HL-60 (cell line): ENCODE measurements around the gene SPATA20.

Experiments used
- DNase-seq, 2 experiments: peaks; one replicate each; pipeline ENCODE4 v3.0.0-alpha.2; 2010 to 2020; ENCODE audit warnings: low read depth in 1 of 2, low spot score in 1 of 2
- H3K27ac ChIP-seq: fragments of 250-450 bp; sonication (Bioruptor Pico); replicated peaks from 2 replicates; pipeline ENCODE4 v1.5.1; 2020; ENCODE audit warnings: mild to moderate bottlenecking, moderate library complexity
- H3K27me3 ChIP-seq: fragments of 250-450 bp; sonication (Bioruptor Pico); 2 replicates; pipeline ENCODE4 v1.5.1; 2021; ENCODE audit warnings: mild to moderate bottlenecking, moderate library complexity; ENCODE audit not compliant: insufficient read depth, poor library complexity, severe bottlenecking
- H3K4me3 ChIP-seq: replicated peaks from 2 replicates; pipeline ENCODE4 v1.5.1; 2011; ENCODE audit warnings: mild to moderate bottlenecking, control low read depth, low read length; ENCODE audit not compliant: insufficient read depth
- GABPA ChIP-seq: IDR thresholded peaks from 2 replicates; pipeline ENCODE4 v1.6.1; 2012; ENCODE audit warnings: low read depth
- POLR2AphosphoS5 ChIP-seq: IDR thresholded peaks from 2 replicates; pipeline ENCODE4 v1.6.1; 2012; ENCODE audit warnings: low read depth
- SPI1 ChIP-seq: IDR thresholded peaks from 2 replicates; pipeline ENCODE4 v1.6.1; 2012; ENCODE audit warnings: low read depth, mild to moderate bottlenecking, borderline replicate concordance
- TF ChIP-seq, protein P1 (sequence below): IDR thresholded peaks from one replicate; pipeline ENCODE4 v1.5.1; 2011; ENCODE audit warnings: low read length, control low read depth, inconsistent platforms; ENCODE audit not compliant: insufficient read depth
- TF ChIP-seq, protein P2 (sequence below): IDR thresholded peaks from 2 replicates; pipeline ENCODE4 v1.6.1; 2012; ENCODE audit warnings: low read depth; ENCODE audit not compliant: insufficient replicate concordance

The SPATA20 gene

DNA sequence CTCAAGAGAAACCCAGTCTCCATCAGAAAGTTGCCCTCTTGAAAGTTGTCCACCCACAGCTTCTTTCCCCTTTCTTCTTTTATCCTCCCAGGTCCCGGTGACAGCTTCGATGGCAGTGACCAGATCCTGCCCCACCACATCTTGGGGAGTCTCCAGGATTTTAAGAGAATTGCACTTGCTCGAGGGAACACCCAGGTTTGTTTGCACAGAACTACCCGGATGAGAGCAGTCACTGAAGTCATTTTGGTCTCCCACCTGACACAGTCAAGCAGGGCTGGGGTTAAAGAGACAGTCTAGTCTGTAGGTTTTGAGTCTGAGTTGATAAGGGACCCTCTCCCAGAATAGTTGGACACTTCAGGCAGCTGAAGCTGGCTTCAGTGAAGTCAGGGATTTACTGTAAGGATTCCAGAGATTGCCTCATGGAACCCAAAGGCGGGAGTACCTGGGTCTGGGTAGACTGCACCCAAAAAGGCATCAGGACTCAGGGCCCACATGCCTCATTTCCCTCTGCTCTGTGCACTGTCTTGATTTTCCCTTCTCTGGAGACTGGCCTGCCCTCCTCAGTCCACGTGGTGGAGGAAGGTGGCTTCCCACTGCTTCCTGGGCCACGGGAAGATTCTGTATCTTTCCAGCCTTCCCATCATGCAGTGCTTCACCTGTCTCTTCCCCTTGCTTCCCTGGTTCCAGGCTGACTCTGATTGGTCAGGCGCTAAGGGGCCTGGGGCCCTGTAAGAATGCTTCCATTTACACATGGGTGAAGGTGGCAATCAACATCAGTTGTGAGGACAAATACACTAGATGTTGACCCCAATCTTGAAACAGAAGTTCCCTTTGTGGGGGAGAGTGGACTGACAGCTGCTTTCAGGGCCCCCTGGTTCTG lies 29.2 kb upstream of the SPATA20 start:
- TF ChIP-seq POLR2AphosphoS5, result no peak
- no peak for TF ChIP-seq SPI1
- TF ChIP-seq, protein P1, sequence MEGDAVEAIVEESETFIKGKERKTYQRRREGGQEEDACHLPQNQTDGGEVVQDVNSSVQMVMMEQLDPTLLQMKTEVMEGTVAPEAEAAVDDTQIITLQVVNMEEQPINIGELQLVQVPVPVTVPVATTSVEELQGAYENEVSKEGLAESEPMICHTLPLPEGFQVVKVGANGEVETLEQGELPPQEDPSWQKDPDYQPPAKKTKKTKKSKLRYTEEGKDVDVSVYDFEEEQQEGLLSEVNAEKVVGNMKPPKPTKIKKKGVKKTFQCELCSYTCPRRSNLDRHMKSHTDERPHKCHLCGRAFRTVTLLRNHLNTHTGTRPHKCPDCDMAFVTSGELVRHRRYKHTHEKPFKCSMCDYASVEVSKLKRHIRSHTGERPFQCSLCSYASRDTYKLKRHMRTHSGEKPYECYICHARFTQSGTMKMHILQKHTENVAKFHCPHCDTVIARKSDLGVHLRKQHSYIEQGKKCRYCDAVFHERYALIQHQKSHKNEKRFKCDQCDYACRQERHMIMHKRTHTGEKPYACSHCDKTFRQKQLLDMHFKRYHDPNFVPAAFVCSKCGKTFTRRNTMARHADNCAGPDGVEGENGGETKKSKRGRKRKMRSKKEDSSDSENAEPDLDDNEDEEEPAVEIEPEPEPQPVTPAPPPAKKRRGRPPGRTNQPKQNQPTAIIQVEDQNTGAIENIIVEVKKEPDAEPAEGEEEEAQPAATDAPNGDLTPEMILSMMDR, result no peak
- TF ChIP-seq, protein P2, sequence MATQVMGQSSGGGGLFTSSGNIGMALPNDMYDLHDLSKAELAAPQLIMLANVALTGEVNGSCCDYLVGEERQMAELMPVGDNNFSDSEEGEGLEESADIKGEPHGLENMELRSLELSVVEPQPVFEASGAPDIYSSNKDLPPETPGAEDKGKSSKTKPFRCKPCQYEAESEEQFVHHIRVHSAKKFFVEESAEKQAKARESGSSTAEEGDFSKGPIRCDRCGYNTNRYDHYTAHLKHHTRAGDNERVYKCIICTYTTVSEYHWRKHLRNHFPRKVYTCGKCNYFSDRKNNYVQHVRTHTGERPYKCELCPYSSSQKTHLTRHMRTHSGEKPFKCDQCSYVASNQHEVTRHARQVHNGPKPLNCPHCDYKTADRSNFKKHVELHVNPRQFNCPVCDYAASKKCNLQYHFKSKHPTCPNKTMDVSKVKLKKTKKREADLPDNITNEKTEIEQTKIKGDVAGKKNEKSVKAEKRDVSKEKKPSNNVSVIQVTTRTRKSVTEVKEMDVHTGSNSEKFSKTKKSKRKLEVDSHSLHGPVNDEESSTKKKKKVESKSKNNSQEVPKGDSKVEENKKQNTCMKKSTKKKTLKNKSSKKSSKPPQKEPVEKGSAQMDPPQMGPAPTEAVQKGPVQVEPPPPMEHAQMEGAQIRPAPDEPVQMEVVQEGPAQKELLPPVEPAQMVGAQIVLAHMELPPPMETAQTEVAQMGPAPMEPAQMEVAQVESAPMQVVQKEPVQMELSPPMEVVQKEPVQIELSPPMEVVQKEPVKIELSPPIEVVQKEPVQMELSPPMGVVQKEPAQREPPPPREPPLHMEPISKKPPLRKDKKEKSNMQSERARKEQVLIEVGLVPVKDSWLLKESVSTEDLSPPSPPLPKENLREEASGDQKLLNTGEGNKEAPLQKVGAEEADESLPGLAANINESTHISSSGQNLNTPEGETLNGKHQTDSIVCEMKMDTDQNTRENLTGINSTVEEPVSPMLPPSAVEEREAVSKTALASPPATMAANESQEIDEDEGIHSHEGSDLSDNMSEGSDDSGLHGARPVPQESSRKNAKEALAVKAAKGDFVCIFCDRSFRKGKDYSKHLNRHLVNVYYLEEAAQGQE, result no peak
- TF ChIP-seq GABPA, result no peak
- Histone ChIP-seq H3K27ac (no peak overlapping the region), H3K4me3 (no peak overlapping the region), H3K27me3 (no peaks in the 10 kb centered on the region)
- DNase-seq, result no peak

DNA sequence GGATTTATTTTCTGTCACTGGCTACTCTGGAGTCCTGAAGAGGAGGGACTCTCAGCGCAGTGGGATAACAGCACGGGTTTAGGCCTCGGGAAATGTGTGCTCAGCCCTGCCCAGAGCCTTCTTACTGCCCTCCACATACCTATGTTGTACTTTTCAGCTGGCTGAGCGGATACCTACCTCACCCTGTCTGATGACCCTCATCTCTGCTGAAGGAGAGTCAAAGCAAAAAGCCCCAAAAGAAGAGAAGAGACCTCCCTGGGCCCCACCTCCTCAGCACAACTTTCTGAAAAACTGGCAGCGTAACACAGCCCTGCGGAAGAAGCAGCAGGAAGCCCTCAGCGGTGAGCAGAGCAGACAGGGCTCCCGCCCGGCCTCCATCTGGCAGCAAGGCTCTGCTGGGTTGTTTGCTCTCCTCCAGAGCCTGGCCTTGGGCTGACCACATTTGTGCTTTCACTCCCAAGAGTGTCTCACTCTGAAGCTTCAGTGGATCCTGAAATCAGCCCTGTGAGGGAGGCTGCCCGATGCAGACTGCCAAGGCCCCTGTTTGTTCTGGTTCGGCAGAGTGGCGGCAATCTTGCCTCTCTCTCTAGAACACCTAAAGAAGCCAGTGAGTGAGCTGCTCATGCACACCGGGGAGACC lies 28.5 kb upstream of the SPATA20 start:
- TF ChIP-seq SPI1 (no peak), GABPA (no peak)
- TF ChIP-seq, protein P2, result no peak
- Histone ChIP-seq H3K27ac (no peak overlapping the region), H3K4me3 (no peak overlapping the region), H3K27me3 (no peaks in the 10 kb centered on the region)
- DNase-seq, result no peak

DNA sequence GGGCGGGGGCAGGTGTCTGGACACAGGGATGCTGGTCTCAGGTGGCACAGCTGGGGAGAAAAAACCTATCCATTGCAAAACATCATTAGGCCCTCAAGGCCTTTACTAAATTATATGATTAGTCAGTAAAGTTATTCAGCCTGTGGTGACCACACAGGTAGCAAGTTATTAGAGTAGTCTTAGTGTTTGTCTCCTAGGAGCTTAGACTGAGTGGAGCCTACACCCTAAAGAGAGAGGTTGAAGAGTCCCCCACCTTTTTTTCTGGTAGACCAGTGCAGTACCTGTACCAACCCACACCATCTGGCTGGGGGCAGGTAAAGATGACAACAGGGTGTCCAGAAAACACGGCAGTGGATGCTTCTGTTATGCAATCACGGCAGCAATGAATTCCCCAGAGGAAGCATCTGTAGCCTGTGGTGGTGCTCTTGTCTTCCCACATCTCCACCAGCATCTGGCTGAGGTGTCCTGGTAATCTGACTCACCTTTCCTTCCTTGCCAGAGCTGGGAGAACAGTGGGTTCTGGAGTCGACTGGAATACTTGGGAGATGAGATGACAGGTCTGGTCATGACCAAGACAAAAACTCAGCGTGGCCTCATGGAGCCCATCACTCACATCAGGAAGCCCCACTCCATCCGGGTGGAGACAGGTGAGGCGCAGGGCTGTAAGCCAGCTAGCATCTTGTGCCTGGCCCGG lies 27.7 kb upstream of the SPATA20 start:
- no peak overlapping the region for H3K4me3 ChIP-seq
- DNase-seq, result no peak
- H3K27me3 ChIP-seq, result no peaks in the 10 kb centered on the region
- TF ChIP-seq POLR2AphosphoS5 (no peak), SPI1 (no peak), GABPA (no peak)
- TF ChIP-seq, protein P1, result no peak
- TF ChIP-seq, protein P2, result no peak
- H3K27ac ChIP-seq, result no peak overlapping the region
